ENCODE results near the gene FHIT.
"Not testable (repeated sequence)": the region's sequence is repeated elsewhere in the genome, so short reads cannot be mapped to it uniquely, and the experiment has no call there.

The FHIT gene

GRCh38 chr3:60698117-60698516 lies 553.1 kb downstream of the FHIT start:
- Histone ChIP-seq H3K4me3 (no peak overlapping the region), H3K27ac (no peak overlapping the region)

- Histone ChIP-seq H3K4me3 (no peak overlapping the region), H3K27ac (no peak overlapping the region)
These were observed 554.1 kb downstream of the FHIT start for GRCh38 chr3:60697132-60697531.

- Histone ChIP-seq H3K27ac (no peak overlapping the region), H3K4me3 (no peak overlapping the region)
These were observed 554.7 kb downstream of the FHIT start for GRCh38 chr3:60696428-60697125.

GRCh38 chr3:60675424-60675823 lies 575.8 kb downstream of the FHIT start:
- Histone ChIP-seq H3K27ac (no peak overlapping the region), H3K4me3 (no peak overlapping the region)

GRCh38 chr3:60674870-60675269 lies 576.4 kb downstream of the FHIT start:
- Histone ChIP-seq H3K4me3 (no peak overlapping the region), H3K27ac (no peak overlapping the region)

- H3K27ac ChIP-seq, result no peak overlapping the region
These were observed 578.1 kb downstream of the FHIT start for GRCh38 chr3:60673123-60673522.

GRCh38 chr3:60672337-60672736 lies 578.9 kb downstream of the FHIT start:
- H3K27ac ChIP-seq, H3K4me3 ChIP-seq: not testable (repeated sequence)

More at GRCh38 chr3:60673123-60673522, 578.1 kb downstream of the FHIT start:
- H3K4me3 ChIP-seq, result no peak overlapping the region

GRCh38 chr3:60669636-60670035 lies 581.6 kb downstream of the FHIT start:
- Histone ChIP-seq H3K27ac (no peak overlapping the region), H3K4me3 (no peak overlapping the region)

GRCh38 chr3:60660026-60660425 lies 591.2 kb downstream of the FHIT start:
- H3K4me3 ChIP-seq, result no peak overlapping the region
- no peak overlapping the region for H3K27ac ChIP-seq

- no peak overlapping the region for H3K27ac ChIP-seq
- no peak overlapping the region for H3K4me3 ChIP-seq
These were observed 592.2 kb downstream of the FHIT start for GRCh38 chr3:60659098-60659497.

- no peak overlapping the region for H3K27ac ChIP-seq
- H3K4me3 ChIP-seq, result no peak overlapping the region
These were observed 593.3 kb downstream of the FHIT start for GRCh38 chr3:60657972-60658371.

GRCh38 chr3:60652829-60653228 lies 598.4 kb downstream of the FHIT start:
- Histone ChIP-seq H3K27ac (no peak overlapping the region), H3K4me3 (no peak overlapping the region)

- H3K4me3 ChIP-seq, result no peak overlapping the region
- H3K27ac ChIP-seq, result no peak overlapping the region
These were observed 599.5 kb downstream of the FHIT start for GRCh38 chr3:60651799-60652198.

GRCh38 chr3:60650171-60650570 lies 601.1 kb downstream of the FHIT start:
- Histone ChIP-seq H3K4me3 (no peak overlapping the region), H3K27ac (no peak overlapping the region)

- Histone ChIP-seq H3K27ac (no peak overlapping the region), H3K4me3 (no peak overlapping the region)
These were observed 605.5 kb downstream of the FHIT start for GRCh38 chr3:60645801-60646200.

GRCh38 chr3:60643831-60644230 lies 607.4 kb downstream of the FHIT start:
- Histone ChIP-seq H3K4me3 (no peak overlapping the region), H3K27ac (no peak overlapping the region)

- H3K4me3 ChIP-seq, result no peak overlapping the region
- no peak overlapping the region for H3K27ac ChIP-seq
These were observed 609.9 kb downstream of the FHIT start for GRCh38 chr3:60641354-60641753.

- H3K4me3 ChIP-seq, result no peak overlapping the region
- no peak overlapping the region for H3K27ac ChIP-seq
These were observed 614.4 kb downstream of the FHIT start for GRCh38 chr3:60636846-60637245.

GRCh38 chr3:60633644-60634043 lies 617.6 kb downstream of the FHIT start:
- H3K4me3 ChIP-seq, result no peak overlapping the region
- no peak overlapping the region for H3K27ac ChIP-seq

GRCh38 chr3:60631509-60631908 lies 619.7 kb downstream of the FHIT start:
- Histone ChIP-seq H3K4me3 (no peak overlapping the region), H3K27ac (no peak overlapping the region)

- H3K4me3 ChIP-seq, result no peak overlapping the region
- H3K27ac ChIP-seq, result no peak overlapping the region
These were observed 620.3 kb downstream of the FHIT start for GRCh38 chr3:60630953-60631352.

- H3K27ac ChIP-seq, result no peak overlapping the region
- H3K4me3 ChIP-seq, result no peak overlapping the region
These were observed 621.4 kb downstream of the FHIT start for GRCh38 chr3:60629816-60630215.
